Inferior parietal cortex (tissue), 1 donor: ENCODE results near the gene PMAIP1.
"Not testable (repeated sequence)": the region's sequence is repeated elsewhere in the genome, so short reads cannot be mapped to it uniquely, and the experiment has no call there.

Experiments
- DNase-seq: peaks from one replicate; pipeline ENCODE4 v3.0.0-alpha.2; 2016; ENCODE audit errors: extremely low spot score

PMAIP1 gene

GRCh38 chr18:59899298-59900221, at the start of gene PMAIP1:
PMAIP1 (plus strand) TSS chr18:59899996; CDS start chr18:59900178, 182 bp downstream.
- DNase-seq, result peak; percentile 27

GRCh38 chr18:59851784-59852399, 47.9 kb upstream of the PMAIP1 start:
- DNase-seq, result no peak

DNA sequence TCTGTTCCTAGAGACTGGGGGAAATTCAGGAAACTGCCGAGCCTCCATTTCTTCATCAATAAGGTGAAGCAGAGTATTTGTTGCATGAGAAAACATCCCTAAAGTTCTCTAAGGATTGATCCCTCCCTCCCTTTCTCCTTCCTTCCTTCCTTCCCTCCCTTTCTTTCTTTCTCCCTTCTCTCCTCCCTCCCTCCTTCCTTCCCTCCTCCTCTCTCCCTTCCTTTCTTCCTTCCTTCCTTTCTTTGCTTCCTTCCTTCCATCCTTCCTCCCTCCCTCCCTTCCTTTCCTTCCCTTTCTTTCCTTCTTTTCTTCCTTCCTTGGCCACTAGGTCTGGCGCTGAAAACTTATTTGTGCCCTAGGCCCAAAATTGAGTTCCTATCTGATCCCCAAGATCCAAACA, 47.2 kb upstream of the PMAIP1 start:
- DNase-seq, result no peak

DNA sequence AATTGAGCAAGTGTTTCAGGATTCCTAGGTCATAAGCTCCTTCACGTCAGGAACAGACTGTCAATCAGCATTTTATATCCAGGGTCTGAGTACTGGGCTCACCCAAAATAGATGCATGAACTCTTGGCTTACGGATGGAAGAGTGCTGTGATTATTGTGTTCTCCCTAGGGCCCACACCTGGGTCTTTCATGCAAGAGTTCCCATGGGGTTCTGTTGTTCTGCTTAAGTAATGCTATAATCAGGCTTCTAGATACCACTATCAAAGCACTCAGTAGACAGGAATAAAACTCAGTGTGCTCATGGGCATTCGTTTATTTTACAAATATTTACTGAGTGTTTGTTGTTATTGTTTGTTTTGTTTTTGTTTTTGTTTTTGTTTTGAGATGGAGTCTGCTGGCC, 46.4 kb upstream of the PMAIP1 start:
- no peak for DNase-seq

- DNase-seq, result not testable (repeated sequence)
Observed at GRCh38 chr18:59853988-59854387, 45.8 kb upstream of the PMAIP1 start.

DNA sequence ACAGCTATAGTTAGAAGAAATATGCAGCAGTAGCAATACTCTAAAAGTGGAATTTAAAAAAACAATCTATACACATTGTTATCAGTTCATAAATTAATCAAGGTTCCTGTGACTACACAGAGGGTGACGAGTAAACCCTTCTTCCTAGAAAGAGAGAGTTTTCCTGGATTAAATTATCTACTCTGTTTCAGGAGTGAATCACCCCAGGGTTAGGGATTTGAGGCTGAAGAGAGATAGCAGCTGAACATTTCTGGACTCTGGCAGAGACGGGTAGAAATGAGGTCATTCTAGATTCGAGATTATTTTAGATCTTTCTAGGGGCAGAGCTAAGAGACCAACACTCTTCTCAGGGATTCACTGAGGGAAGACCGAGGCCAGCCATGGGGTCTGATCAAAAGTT, 38.8 kb upstream of the PMAIP1 start:
- DNase-seq, result no peak

GRCh38 chr18:59861963-59862819, 37.6 kb upstream of the PMAIP1 start:
- no peak for DNase-seq

- no peak for DNase-seq
Observed at GRCh38 chr18:59865241-59865986, 34.4 kb upstream of the PMAIP1 start.

- DNase-seq, result no peak
Observed at GRCh38 chr18:59866551-59867269, 33.1 kb upstream of the PMAIP1 start.

- no peak for DNase-seq
Observed at GRCh38 chr18:59867337-59868104, 32.3 kb upstream of the PMAIP1 start.

DNA sequence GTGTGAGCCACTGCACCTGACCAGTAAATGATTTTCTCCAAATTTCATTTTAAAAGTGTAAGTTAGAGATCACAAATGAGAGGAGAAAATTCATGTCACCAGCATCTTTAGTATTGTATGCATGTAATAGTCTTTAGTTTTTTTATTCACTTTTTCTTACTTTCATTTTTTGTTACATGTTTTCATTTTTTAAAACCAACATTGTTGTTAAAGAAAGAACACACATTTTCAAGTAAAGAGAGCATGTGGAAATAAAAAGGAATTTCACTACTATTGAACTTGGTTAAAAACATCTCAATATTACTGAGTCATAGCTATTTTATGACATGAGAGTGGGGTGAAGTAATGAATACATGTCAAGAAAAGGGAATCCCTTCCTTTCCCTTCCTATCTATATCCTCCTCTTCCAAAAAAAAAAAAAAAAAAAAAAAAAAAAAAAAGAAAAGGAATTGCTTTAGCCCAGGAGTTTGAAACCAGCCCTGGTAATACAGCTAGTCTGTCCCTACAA, 29.1 kb upstream of the PMAIP1 start:
- DNase-seq, result no peak

- DNase-seq, result no peak
Observed at GRCh38 chr18:59871711-59872362, 28.0 kb upstream of the PMAIP1 start.

DNA sequence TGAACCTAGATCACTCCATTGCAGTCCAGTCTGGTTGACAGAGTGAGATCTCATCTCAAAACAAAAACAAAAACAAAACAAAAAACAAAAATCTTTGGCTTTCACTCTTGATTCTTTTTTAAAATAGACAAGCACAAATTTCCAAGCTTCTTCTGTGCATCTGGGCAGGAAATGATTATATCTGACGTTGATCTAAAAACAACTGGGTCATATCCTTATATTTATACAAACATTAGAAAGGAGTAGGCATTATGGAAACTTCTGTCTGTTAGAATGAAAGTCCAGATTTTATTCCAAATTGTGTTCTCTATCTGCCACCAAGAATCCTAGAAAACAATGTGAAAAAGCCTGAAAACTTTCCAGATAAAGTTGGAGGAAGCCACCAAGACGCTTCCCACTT, 26.2 kb upstream of the PMAIP1 start:
- DNase-seq, result no peak

- DNase-seq, result no peak
Observed at GRCh38 chr18:59874166-59874565, 25.6 kb upstream of the PMAIP1 start.

- DNase-seq, result no peak
Observed at GRCh38 chr18:59876310-59876626, 23.5 kb upstream of the PMAIP1 start.

GRCh38 chr18:59877361-59877760, 22.4 kb upstream of the PMAIP1 start:
- DNase-seq, result no peak

GRCh38 chr18:59878644-59879043, 21.2 kb upstream of the PMAIP1 start:
- DNase-seq, result no peak

DNA sequence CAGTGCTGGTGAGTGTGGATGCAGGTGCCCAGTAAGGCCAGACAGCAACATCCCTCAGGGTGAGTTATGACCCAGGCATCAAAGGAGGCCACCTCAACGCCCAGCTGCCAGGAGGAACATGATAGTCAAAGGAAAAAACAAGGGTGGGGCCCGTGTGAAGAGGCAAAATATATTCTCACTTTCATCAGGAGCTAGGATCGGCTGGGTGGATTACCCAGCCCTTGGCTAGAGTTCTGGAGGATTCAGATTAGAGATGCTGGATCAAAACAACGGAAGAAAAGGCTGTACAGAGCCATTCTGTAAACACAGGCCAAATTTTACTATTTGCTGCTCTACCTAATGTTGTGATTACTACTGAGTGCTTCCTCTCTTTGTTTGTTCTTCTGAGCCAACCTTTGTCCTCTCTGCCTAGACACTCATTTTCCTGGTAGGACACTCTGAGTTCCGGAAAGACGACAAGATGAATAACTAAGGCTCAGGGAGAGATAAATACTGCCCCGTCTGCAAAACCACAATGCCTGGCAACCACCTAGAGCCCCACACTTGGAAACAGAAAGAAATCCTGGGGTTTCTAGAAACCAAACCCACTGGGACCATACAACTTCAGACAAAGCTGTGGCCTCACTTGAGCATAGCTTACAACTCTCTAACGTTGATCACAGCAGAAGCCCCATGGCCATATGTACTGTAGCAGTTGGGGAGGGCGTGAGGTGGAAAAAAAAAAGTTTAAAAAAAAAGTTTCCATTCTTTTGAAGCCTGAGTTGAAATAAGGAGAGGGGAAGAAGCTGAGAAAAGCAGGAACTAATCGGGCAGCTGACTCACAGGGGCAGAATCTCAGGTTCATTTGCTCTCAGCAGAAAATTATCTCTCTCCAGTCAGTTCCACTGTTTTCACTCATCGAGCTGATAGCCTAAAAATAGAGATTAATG, 17.8 kb upstream of the PMAIP1 start:
- no peak for DNase-seq
